Cardiac muscle cell (in vitro differentiated cells and primary cell): ENCODE data around the gene ADAMTS1. TPM values are rescaled to one million over a fixed set of nuclear protein-coding genes. Genes with fewer than 3 reads are reported as not detected.
"Not testable (repeated sequence)": the region's sequence is repeated elsewhere in the genome, so short reads cannot be mapped to it uniquely, and the experiment has no call there.

Experiments
- DNase-seq, 2 donors: peaks; one replicate each; pipeline versions ENCODE4 v3.0.0 to v3.0.0-alpha.2; 2010 to 2017; ENCODE audit warnings: low read depth in 1 of 2, low spot score in 1 of 2
- H3K27ac ChIP-seq: fragments of 200-600 bp; sonication (generic); 2 replicates; pipeline ENCODE4 v1.5.1; 2016
- H3K27me3 ChIP-seq: fragments of 200-600 bp; sonication (generic); 2 replicates; pipeline ENCODE4 v1.6.0; 2016; ENCODE audit warnings: control low read depth
- H3K36me3 ChIP-seq: fragments of 200-600 bp; sonication (generic); 2 replicates; pipeline ENCODE4 v1.5.1; 2016; ENCODE audit warnings: control low read depth
- H3K4me1 ChIP-seq: fragments of 200-600 bp; sonication (generic); 2 replicates; pipeline ENCODE4 v1.8.1; 2017; ENCODE audit warnings: low read depth, mild to moderate bottlenecking, mixed run types
- H3K4me3 ChIP-seq: fragments of 200-600 bp; sonication (generic); 2 replicates; pipeline ENCODE4 v1.5.1; 2016; ENCODE audit warnings: mild to moderate bottlenecking
- H3K9me3 ChIP-seq: fragments of 200-600 bp; sonication (generic); 2 replicates; pipeline ENCODE4 v1.5.1; 2017; ENCODE audit warnings: low read depth, mild to moderate bottlenecking, control low read depth
- CTCF ChIP-seq: IDR thresholded peaks from 2 replicates; pipeline ENCODE4 v1.5.1; 2012; ENCODE audit warnings: low read depth, mild to moderate bottlenecking, low read length
- polyA plus RNA-seq: library from polyadenylated mRNA; unstranded; fragments of >200 nt; fragmentation: Nextera tagmentation; extraction: Ambion mirVana; gene quantifications from 2 replicates; pipeline ENCODE4 v1.2.1, GENCODE V29; 2016
- total RNA-seq: library from RNA; depleted of rRNA; stranded (reverse); fragments of >200 nt; gene quantifications from 2 replicates; pipeline ENCODE4 v1.2.3, GENCODE V29; 2016

The ADAMTS1 gene
- total and polyA plus RNA-seq, 2 experiments from 2014 or later = 154 to 185 TPM

GRCh38 chr21:26865857-26866256, 20.6 kb upstream of the ADAMTS1 start:
- no peak overlapping the region for H3K4me3 ChIP-seq
- no peak for TF ChIP-seq CTCF

GRCh38 chr21:26856871-26857350, 11.7 kb upstream of the ADAMTS1 start:
- H3K4me1 ChIP-seq, DNase-seq, H3K4me3 ChIP-seq, H3K27ac ChIP-seq, H3K27me3 ChIP-seq, H3K36me3 ChIP-seq, H3K9me3 ChIP-seq: not testable (repeated sequence)

More at GRCh38 chr21:26865857-26866256, 20.6 kb upstream of the ADAMTS1 start:
- DNase-seq = no peak
- H3K9me3 ChIP-seq = no peaks in the 10 kb centered on the region
- H3K36me3 ChIP-seq = no peaks in the 10 kb centered on the region
- no peaks in the 10 kb centered on the region for H3K4me1 ChIP-seq
- no peaks in the 10 kb centered on the region for H3K27me3 ChIP-seq
- no peak overlapping the region for H3K27ac ChIP-seq

GRCh38 chr21:26854695-26855094, 9.5 kb upstream of the ADAMTS1 start:
- not testable (repeated sequence) for H3K4me3 ChIP-seq, DNase-seq, H3K36me3 ChIP-seq, H3K4me1 ChIP-seq, H3K27ac ChIP-seq, H3K9me3 ChIP-seq, H3K27me3 ChIP-seq

GRCh38 chr21:26852423-26852822, 7.2 kb upstream of the ADAMTS1 start:
- Histone ChIP-seq H3K27ac (no peak overlapping the region), H3K9me3 (no peaks in the 10 kb centered on the region), H3K4me1 (peaks cover 4% of the 10 kb centered on the region), H3K36me3 (no peaks in the 10 kb centered on the region), H3K27me3 (no peaks in the 10 kb centered on the region), H3K4me3 (no peak overlapping the region)
- TF ChIP-seq CTCF = no peak
- DNase-seq = no peak

GRCh38 chr21:26851109-26851944, 6.1 kb upstream of the ADAMTS1 start:
- peaks cover 9% of the 10 kb centered on the region for H3K4me1 ChIP-seq
- no peaks in the 10 kb centered on the region for H3K36me3 ChIP-seq
- TF ChIP-seq CTCF = no peak
- no peaks in the 10 kb centered on the region for H3K9me3 ChIP-seq
- no peaks in the 10 kb centered on the region for H3K27me3 ChIP-seq
- no peak for DNase-seq
- no peak overlapping the region for H3K4me3 ChIP-seq
- no peak overlapping the region for H3K27ac ChIP-seq

- no peak overlapping the region for H3K27ac ChIP-seq
- peak in 1 of 2 donors; percentile 76 for DNase-seq
- peaks cover 9% of the 10 kb centered on the region for H3K4me1 ChIP-seq
- no peak overlapping the region for H3K4me3 ChIP-seq
- peak; percentile 61 for TF ChIP-seq CTCF
- H3K27me3 ChIP-seq = no peaks in the 10 kb centered on the region
- H3K9me3 ChIP-seq = no peaks in the 10 kb centered on the region
- H3K36me3 ChIP-seq = no peaks in the 10 kb centered on the region
Observed at GRCh38 chr21:26850116-26850643, 5.0 kb upstream of the ADAMTS1 start.
